GM21390 (cell line): ENCODE results near the gene AGRN.
A peak's percentile ranks its signal among the peaks of the same experiment; 100 is the strongest.
"Not testable (repeated sequence)": the region's sequence is repeated elsewhere in the genome, so short reads cannot be mapped to it uniquely, and the experiment has no call there.

Experiments
- ATAC-seq: cut with Tn5 transposase; IDR thresholded peaks from one replicate; pipeline ENCODE4 v1.9.1; 2021; ENCODE audit not compliant: unreplicated experiment

AGRN gene

GRCh38 chr1:1020000-1020404 lies at the start of gene AGRN:
Gene AGRN, plus strand, starts transcription at chr1:1020120. Its CDS starts 53 bp downstream, at chr1:1020173.
- peak; percentile 29 for ATAC-seq

- ATAC-seq, result no peak
Measured at GRCh38 chr1:970242-970972, 49.5 kb upstream of the AGRN start.

GRCh38 chr1:970973-971730 lies 48.8 kb upstream of the AGRN start:
- no peak for ATAC-seq

- ATAC-seq, result no peak
Measured at GRCh38 chr1:971751-972506, 48.0 kb upstream of the AGRN start.

- ATAC-seq, result no peak
Measured at GRCh38 chr1:972726-973458, 47.0 kb upstream of the AGRN start.

- ATAC-seq, result no peak
Measured at GRCh38 chr1:973459-974292, 46.2 kb upstream of the AGRN start.

- ATAC-seq, result no peak
Measured at GRCh38 chr1:974293-974640, 45.7 kb upstream of the AGRN start.

- ATAC-seq, result no peak
Measured at GRCh38 chr1:974687-975328, 45.1 kb upstream of the AGRN start.

- no peak for ATAC-seq
Measured at GRCh38 chr1:975365-975764, 44.6 kb upstream of the AGRN start.

- ATAC-seq, result no peak
Measured at GRCh38 chr1:975896-976683, 43.8 kb upstream of the AGRN start.

GRCh38 chr1:976791-977190 lies 43.1 kb upstream of the AGRN start:
- ATAC-seq, result not testable (repeated sequence)

- no peak for ATAC-seq
Measured at GRCh38 chr1:978069-978834, 41.7 kb upstream of the AGRN start.

- no peak for ATAC-seq
Measured at GRCh38 chr1:978835-979743, 40.8 kb upstream of the AGRN start.

- no peak for ATAC-seq
Measured at GRCh38 chr1:979744-980072, 40.2 kb upstream of the AGRN start.

- no peak for ATAC-seq
Measured at GRCh38 chr1:980137-980571, 39.8 kb upstream of the AGRN start.

- ATAC-seq, result no peak
Measured at GRCh38 chr1:980602-981395, 39.1 kb upstream of the AGRN start.
